ENCODE data around the gene SLC10A7. TPM values are rescaled to one million over a fixed set of nuclear protein-coding genes. Genes with fewer than 3 reads are reported as not detected.

SLC10A7 gene
- total RNA-seq, 2 donors from 2014 or later = 6.0 to 7.5 TPM

GRCh38 chr4:146334862-146335449 is 186.8 kb downstream of the SLC10A7 start:
- no peak for DNase-seq
- H3K36me3 ChIP-seq (ENCODE audit: control insufficient read depth, insufficient read depth, low read length) = no peaks in the 10 kb centered on the region
- H3K27ac ChIP-seq (ENCODE audit: low read depth, low read length) = no peak overlapping the region
- no peak for TF ChIP-seq CTCF (conservative IDR thresholded peaks at IDR 0.05)
- Mint-ChIP-seq H3K27ac (no peak overlapping the region), H3K4me3 (no peak overlapping the region), H3K36me3 (ENCODE audit: low read depth) (no peaks in the 10 kb centered on the region), H3K9me3 (no peaks in the 10 kb centered on the region), H3K27me3 (ENCODE audit: insufficient read depth) (no peaks in the 10 kb centered on the region), H3K4me1 (no peaks in the 10 kb centered on the region)
- no peak overlapping the region for H3K4me3 ChIP-seq (ENCODE audit: low read length)
- no peaks in the 10 kb centered on the region for H3K9me3 ChIP-seq (ENCODE audit: control insufficient read depth, low read length)
- no peak overlapping the region for H3K9ac ChIP-seq (ENCODE audit: extremely low read depth, low read length, poor library complexity, severe bottlenecking)
- H3K27me3 ChIP-seq (ENCODE audit: control insufficient read depth, insufficient read depth, low read length, poor library complexity, severe bottlenecking) = no peaks in the 10 kb centered on the region
- WGBS, 2 experiments (ENCODE audit: insufficient coverage in 1 of 2, insufficient read length in 1 of 2) = 95 to 96% methylated on average over 4 of the region's 4 CpGs
- H3K4me1 ChIP-seq (ENCODE audit: control insufficient read depth, insufficient read depth, low read length) = no peaks in the 10 kb centered on the region

- 94% methylated on average over 2 of the region's 2 CpGs for WGBS, 2 experiments (ENCODE audit: insufficient coverage in 1 of 2, insufficient read length in 1 of 2)
- no peak for DNase-seq
- H3K27ac Mint-ChIP-seq = no peak overlapping the region
- no peak overlapping the region for H3K4me3 Mint-ChIP-seq
- H3K27me3 Mint-ChIP-seq (ENCODE audit: insufficient read depth) = no peaks in the 10 kb centered on the region
- TF ChIP-seq CTCF (conservative IDR thresholded peaks at IDR 0.05) = no peak
- no peaks in the 10 kb centered on the region for H3K4me1 Mint-ChIP-seq
- H3K9me3 Mint-ChIP-seq = no peaks in the 10 kb centered on the region
- H3K36me3 Mint-ChIP-seq (ENCODE audit: low read depth) = no peaks in the 10 kb centered on the region
- Histone ChIP-seq H3K27ac (ENCODE audit: low read depth, low read length) (no peak overlapping the region), H3K27me3 (ENCODE audit: control insufficient read depth, insufficient read depth, low read length, poor library complexity, severe bottlenecking) (no peaks in the 10 kb centered on the region), H3K9ac (ENCODE audit: extremely low read depth, low read length, poor library complexity, severe bottlenecking) (no peak overlapping the region), H3K9me3 (ENCODE audit: control insufficient read depth, low read length) (no peaks in the 10 kb centered on the region), H3K4me1 (ENCODE audit: control insufficient read depth, insufficient read depth, low read length) (no peaks in the 10 kb centered on the region), H3K4me3 (ENCODE audit: low read length) (no peak overlapping the region), H3K36me3 (ENCODE audit: control insufficient read depth, insufficient read depth, low read length) (no peaks in the 10 kb centered on the region)
These were observed 187.9 kb downstream of the SLC10A7 start for GRCh38 chr4:146333895-146334262.

GRCh38 chr4:146333187-146333894 is 188.4 kb downstream of the SLC10A7 start:
- Histone ChIP-seq H3K27ac (ENCODE audit: low read depth, low read length) (no peak overlapping the region), H3K9me3 (ENCODE audit: control insufficient read depth, low read length) (no peaks in the 10 kb centered on the region), H3K4me3 (ENCODE audit: low read length) (no peak overlapping the region), H3K9ac (ENCODE audit: extremely low read depth, low read length, poor library complexity, severe bottlenecking) (no peak overlapping the region), H3K4me1 (ENCODE audit: control insufficient read depth, insufficient read depth, low read length) (no peaks in the 10 kb centered on the region), H3K36me3 (ENCODE audit: control insufficient read depth, insufficient read depth, low read length) (no peaks in the 10 kb centered on the region), H3K27me3 (ENCODE audit: control insufficient read depth, insufficient read depth, low read length, poor library complexity, severe bottlenecking) (no peaks in the 10 kb centered on the region)
- H3K27me3 Mint-ChIP-seq (ENCODE audit: insufficient read depth) = no peaks in the 10 kb centered on the region
- no peak overlapping the region for H3K4me3 Mint-ChIP-seq
- WGBS, 2 experiments (ENCODE audit: insufficient coverage in 1 of 2, insufficient read length in 1 of 2) = 82 to 88% methylated on average over 2 to 4 of the region's 4 CpGs
- no peaks in the 10 kb centered on the region for H3K36me3 Mint-ChIP-seq (ENCODE audit: low read depth)
- no peaks in the 10 kb centered on the region for H3K9me3 Mint-ChIP-seq
- H3K4me1 Mint-ChIP-seq = no peaks in the 10 kb centered on the region
- TF ChIP-seq CTCF (conservative IDR thresholded peaks at IDR 0.05) = no peak
- DNase-seq = no peak
- no peak overlapping the region for H3K27ac Mint-ChIP-seq

All from endodermal cell (in vitro differentiated cells).